H9 (cell line): ENCODE results near the gene SPRTN. TPM values are rescaled to one million over a fixed set of nuclear protein-coding genes. Genes with fewer than 3 reads are reported as not detected.

Source experiments
- DNase-seq: peaks from one replicate; pipeline ENCODE4 v3.0.0-alpha.2; 2017
- H2AFZ ChIP-seq: one replicate; pipeline ENCODE4 v1.6.1; 2013; ENCODE audit warnings: mild to moderate bottlenecking, low read length, control low read depth, moderate library complexity
- H2AK5ac ChIP-seq: 2 replicates; pipeline ENCODE4 v1.6.1; 2013; ENCODE audit warnings: low read length, control low read depth, mixed read lengths; ENCODE audit not compliant: insufficient read length
- H2BK120ac ChIP-seq: one replicate; pipeline ENCODE4 v1.6.1; 2013; ENCODE audit warnings: low read depth, mild to moderate bottlenecking, low read length, control low read depth, inconsistent platforms; ENCODE audit not compliant: poor library complexity, severe bottlenecking
- H2BK12ac ChIP-seq: 2 replicates; pipeline ENCODE4 v1.6.1; 2013; ENCODE audit warnings: low read length, control low read depth, mixed read lengths, low read depth; ENCODE audit not compliant: insufficient read length
- H2BK15ac ChIP-seq: 2 replicates; pipeline ENCODE4 v1.6.1; 2013; ENCODE audit warnings: low read depth, low read length, control low read depth
- H2BK20ac ChIP-seq: one replicate; pipeline ENCODE4 v1.6.1; 2013; ENCODE audit warnings: low read depth, mild to moderate bottlenecking, low read length, control low read depth, inconsistent platforms; ENCODE audit not compliant: poor library complexity, severe bottlenecking
- H2BK5ac ChIP-seq: 2 replicates; pipeline ENCODE4 v1.6.1; 2013; ENCODE audit warnings: low read length, control low read depth, mixed read lengths; ENCODE audit not compliant: insufficient read length
- H3K14ac ChIP-seq: 2 replicates; pipeline ENCODE4 v1.6.1; 2013; ENCODE audit warnings: low read length, control low read depth; ENCODE audit not compliant: insufficient read depth
- H3K18ac ChIP-seq: 2 replicates; pipeline ENCODE4 v1.6.1; 2013; ENCODE audit warnings: low read depth, mild to moderate bottlenecking, mixed read lengths, low read length, control low read depth; ENCODE audit not compliant: insufficient read length
- H3K23ac ChIP-seq: 2 replicates; pipeline ENCODE4 v1.6.1; 2013; ENCODE audit warnings: low read length, control low read depth, mixed read lengths, low read depth; ENCODE audit not compliant: insufficient read length
- H3K23me2 ChIP-seq: 2 replicates; pipeline ENCODE4 v1.6.1; 2013; ENCODE audit warnings: low read depth, mild to moderate bottlenecking, mixed read lengths, low read length, control low read depth; ENCODE audit not compliant: insufficient read length, poor library complexity, severe bottlenecking
- H3K27ac ChIP-seq: 2 replicates; pipeline ENCODE4 v1.5.1; 2013; ENCODE audit warnings: low read length, control low read depth, mixed read lengths, low read depth; ENCODE audit not compliant: insufficient read length
- H3K27me3 ChIP-seq: 2 replicates; pipeline ENCODE4 v1.6.1; 2013; ENCODE audit warnings: low read length, control low read depth, inconsistent platforms; ENCODE audit not compliant: insufficient read depth
- H3K4ac ChIP-seq: 2 replicates; pipeline ENCODE4 v1.6.1; 2013; ENCODE audit warnings: low read depth, mild to moderate bottlenecking, control low read depth, inconsistent platforms, low read length, moderate library complexity
- H3K4me1 ChIP-seq: 2 replicates; pipeline ENCODE4 v1.6.1; 2013; ENCODE audit warnings: low read length, control low read depth, inconsistent platforms; ENCODE audit not compliant: insufficient read depth
- H3K4me2 ChIP-seq: 2 replicates; pipeline ENCODE4 v1.6.1; 2013; ENCODE audit warnings: low read length, control low read depth, mixed read lengths; ENCODE audit not compliant: insufficient read length, insufficient read depth
- H3K56ac ChIP-seq: 2 replicates; pipeline ENCODE4 v1.6.1; 2013; ENCODE audit warnings: low read depth, mild to moderate bottlenecking, mixed read lengths, low read length, control low read depth; ENCODE audit not compliant: insufficient read length
- H3K79me1 ChIP-seq: 2 replicates; pipeline ENCODE4 v1.6.1; 2013; ENCODE audit warnings: low read depth, mild to moderate bottlenecking, moderate library complexity, low read length, control low read depth, inconsistent platforms; ENCODE audit not compliant: insufficient read depth, poor library complexity, severe bottlenecking
- H3K79me2 ChIP-seq: 2 replicates; pipeline ENCODE4 v1.6.1; 2013; ENCODE audit warnings: low read length, control low read depth, inconsistent platforms; ENCODE audit not compliant: insufficient read depth
- H3K9ac ChIP-seq: 2 replicates; pipeline ENCODE4 v1.6.1; 2013; ENCODE audit warnings: low read length, control low read depth, mixed read lengths; ENCODE audit not compliant: insufficient read length; ENCODE audit errors: extremely low read depth
- H3K9me3 ChIP-seq: one replicate; pipeline ENCODE4 v1.6.1; 2013; ENCODE audit warnings: low read depth, low read length, inconsistent platforms; ENCODE audit not compliant: control insufficient read depth
- H3T11ph ChIP-seq: one replicate; pipeline ENCODE4 v1.6.1; 2013; ENCODE audit warnings: mild to moderate bottlenecking, low read length, control low read depth, inconsistent platforms
- H4K20me1 ChIP-seq: one replicate; pipeline ENCODE4 v1.6.1; 2013; ENCODE audit not compliant: control insufficient read depth, insufficient read length, insufficient read depth
- H4K5ac ChIP-seq: 2 replicates; pipeline ENCODE4 v1.6.1; 2013; ENCODE audit warnings: low read depth, mild to moderate bottlenecking, mixed read lengths, low read length, control low read depth; ENCODE audit not compliant: insufficient read length
- H4K8ac ChIP-seq: replicated peaks from 2 replicates; pipeline ENCODE4 v1.6.1; 2013; ENCODE audit warnings: low read length, control low read depth, mixed read lengths, low read depth; ENCODE audit not compliant: insufficient read length
- H4K91ac ChIP-seq: 2 replicates; pipeline ENCODE4 v1.6.1; 2013; ENCODE audit warnings: low read depth, mild to moderate bottlenecking, moderate library complexity, mixed read lengths, low read length, control low read depth; ENCODE audit not compliant: insufficient read length
- H3K27ac Mint-ChIP-seq, 3 experiments: 2 replicates in 2 of 3; 3 replicates in 1 of 3; pipeline ENCODE4 v1.8.0; 2020 to 2021; ENCODE audit warnings: mixed read lengths in 3 of 3, mild to moderate bottlenecking in 1 of 3, moderate library complexity in 1 of 3
- H3K27me3 Mint-ChIP-seq: 2 replicates; pipeline ENCODE4 v1.8.0; 2021; ENCODE audit warnings: low read depth, mild to moderate bottlenecking, moderate library complexity, mixed read lengths
- H3K36me3 Mint-ChIP-seq, 3 experiments: 2 replicates in 2 of 3; 3 replicates in 1 of 3; pipeline ENCODE4 v1.8.0; 2020 to 2021; ENCODE audit warnings: low read depth in 3 of 3, mixed read lengths in 3 of 3; ENCODE audit not compliant: insufficient read depth in 1 of 3
- H3K4me1 Mint-ChIP-seq, 2 experiments: 2 replicates each; pipeline ENCODE4 v1.8.0; 2020; ENCODE audit warnings: mixed read lengths in 2 of 2
- H3K4me3 Mint-ChIP-seq, 2 experiments: 2 replicates in 1 of 2; 3 replicates in 1 of 2; pipeline ENCODE4 v1.8.0; 2020 to 2021; ENCODE audit warnings: mild to moderate bottlenecking in 2 of 2, mixed read lengths in 2 of 2, moderate library complexity in 1 of 2
- H3K9me3 Mint-ChIP-seq, 2 experiments: 2 replicates in 1 of 2; 3 replicates in 1 of 2; pipeline ENCODE4 v1.8.0; 2020; ENCODE audit warnings: mild to moderate bottlenecking in 2 of 2, mixed read lengths in 2 of 2, moderate library complexity in 1 of 2
- WGBS: extraction: QIAGEN DNeasy Blood & Tissue Kit; methylation state at CpG from one replicate; pipeline ENCODE4 v1.1.7; 2013; ENCODE audit warnings: missing lambda C conversion rate, low lambda C conversion rate, mixed read lengths; ENCODE audit not compliant: insufficient read length; ENCODE audit errors: extremely low coverage; 5-methylcytosine and 5-hydroxymethylcytosine counted together
- total RNA-seq: library from RNA; stranded (reverse); gene quantifications from 2 replicates; pipeline ENCODE4 v1.2.1, GENCODE V29; 2021
- TF ChIP-seq, protein P1 (sequence below): fragments of 200-600 bp; sonication (generic); conservative IDR thresholded peaks from 3 replicates; pipeline ENCODE4 v1.8.0; 2021; ENCODE audit warnings: antibody characterized with exemption, mild to moderate bottlenecking

The SPRTN gene
- total RNA-seq, 1 experiment from 2014 or later, result 14.8 TPM

DNA sequence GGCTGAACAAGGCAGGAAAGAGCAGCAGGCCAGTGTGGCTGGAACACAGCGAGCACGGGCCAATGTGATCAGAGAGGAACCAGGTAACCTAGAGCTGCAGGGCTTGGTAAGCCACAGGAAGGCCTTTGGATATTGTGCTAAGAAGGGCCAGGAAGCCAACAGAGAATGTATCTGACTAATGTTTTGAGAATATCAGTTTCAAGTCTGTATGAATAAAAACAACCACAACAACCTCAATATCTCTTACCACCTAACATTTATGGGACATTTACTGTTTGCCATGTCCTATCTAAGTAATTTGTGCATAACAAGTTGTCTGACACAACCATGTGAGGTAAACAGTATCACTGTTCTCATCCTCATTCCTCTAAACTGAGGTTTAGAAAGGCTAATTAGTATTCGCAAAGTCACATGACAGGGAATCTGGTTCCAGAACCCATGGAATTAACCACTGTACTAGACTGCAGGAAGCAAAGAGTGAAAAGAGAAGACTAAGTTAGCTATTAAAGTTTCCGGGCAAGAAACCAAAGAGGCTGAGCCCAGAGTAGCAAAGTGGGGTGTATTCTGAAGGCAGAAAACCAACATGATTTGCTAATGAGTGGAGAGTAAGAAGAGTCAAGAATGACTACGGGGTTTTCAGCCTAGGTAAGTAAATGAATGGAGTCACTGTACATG, 38.9 kb downstream of the SPRTN start:
- no peaks in the 10 kb centered on the region for H3K9me3 Mint-ChIP-seq
- Histone ChIP-seq H3K9ac (no peak overlapping the region), H3K27me3 (no peaks in the 10 kb centered on the region), H3K56ac (no peak overlapping the region), H2BK15ac (no peak overlapping the region), H2AFZ (no peak overlapping the region), H3K14ac (no peak overlapping the region), H2BK12ac (no peak overlapping the region), H3T11ph (no peak overlapping the region), H3K18ac (no peak overlapping the region), H3K27ac (no peak overlapping the region), H4K5ac (no peak overlapping the region), H2BK20ac (no peak overlapping the region), H4K91ac (no peak overlapping the region), H4K20me1 (no peaks in the 10 kb centered on the region), H3K9me3 (no peaks in the 10 kb centered on the region), H4K8ac (no peak overlapping the region), H3K79me1 (no peaks in the 10 kb centered on the region), H3K4me2 (no peak overlapping the region), H2AK5ac (no peak overlapping the region), H3K79me2 (no peaks in the 10 kb centered on the region), H3K4me1 (no peaks in the 10 kb centered on the region), H3K23me2 (no peaks in the 10 kb centered on the region), H2BK5ac (no peak overlapping the region), H3K4ac (no peak overlapping the region), H2BK120ac (no peak overlapping the region), H3K23ac (no peak overlapping the region)
- WGBS, result no CpG with 5 or more reads among the region's 5 CpGs
- peaks cover 11 to 16% of the 10 kb centered on the region in 2 experiments for H3K4me1 Mint-ChIP-seq
- TF ChIP-seq, protein P1, sequence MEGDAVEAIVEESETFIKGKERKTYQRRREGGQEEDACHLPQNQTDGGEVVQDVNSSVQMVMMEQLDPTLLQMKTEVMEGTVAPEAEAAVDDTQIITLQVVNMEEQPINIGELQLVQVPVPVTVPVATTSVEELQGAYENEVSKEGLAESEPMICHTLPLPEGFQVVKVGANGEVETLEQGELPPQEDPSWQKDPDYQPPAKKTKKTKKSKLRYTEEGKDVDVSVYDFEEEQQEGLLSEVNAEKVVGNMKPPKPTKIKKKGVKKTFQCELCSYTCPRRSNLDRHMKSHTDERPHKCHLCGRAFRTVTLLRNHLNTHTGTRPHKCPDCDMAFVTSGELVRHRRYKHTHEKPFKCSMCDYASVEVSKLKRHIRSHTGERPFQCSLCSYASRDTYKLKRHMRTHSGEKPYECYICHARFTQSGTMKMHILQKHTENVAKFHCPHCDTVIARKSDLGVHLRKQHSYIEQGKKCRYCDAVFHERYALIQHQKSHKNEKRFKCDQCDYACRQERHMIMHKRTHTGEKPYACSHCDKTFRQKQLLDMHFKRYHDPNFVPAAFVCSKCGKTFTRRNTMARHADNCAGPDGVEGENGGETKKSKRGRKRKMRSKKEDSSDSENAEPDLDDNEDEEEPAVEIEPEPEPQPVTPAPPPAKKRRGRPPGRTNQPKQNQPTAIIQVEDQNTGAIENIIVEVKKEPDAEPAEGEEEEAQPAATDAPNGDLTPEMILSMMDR, result no peak
- H3K4me3 Mint-ChIP-seq, result no peak overlapping the region
- H3K27ac Mint-ChIP-seq, result peak overlapping the region in 1 of 3 experiments; percentile 43; a peak in 3 of 7 replicates
- no peaks in the 10 kb centered on the region for H3K27me3 Mint-ChIP-seq
- no peak for DNase-seq
- H3K36me3 Mint-ChIP-seq, result no peaks in the 10 kb centered on the region
